IPS DF 6.9 (cell line): ENCODE measurements around the gene SCIMP.
"Not testable (repeated sequence)": the region's sequence is repeated elsewhere in the genome, so short reads cannot be mapped to it uniquely, and the experiment has no call there.

Experiments
- DNase-seq: peaks from one replicate; pipeline ENCODE4 v3.0.0-alpha.2; 2013; ENCODE audit warnings: low read depth, low spot score
- H3K27ac ChIP-seq: one replicate; pipeline ENCODE4 v1.5.1; 2013; ENCODE audit warnings: low read length, control low read depth
- H3K27me3 ChIP-seq: 2 replicates; pipeline ENCODE4 v1.6.1; 2013; ENCODE audit warnings: mild to moderate bottlenecking, low read length; ENCODE audit not compliant: control insufficient read depth, insufficient read depth
- H3K36me3 ChIP-seq: 2 replicates; pipeline ENCODE4 v1.6.1; 2013; ENCODE audit warnings: low read length; ENCODE audit not compliant: control insufficient read depth, insufficient read depth
- H3K4me1 ChIP-seq: 2 replicates; pipeline ENCODE4 v1.6.1; 2013; ENCODE audit warnings: low read length; ENCODE audit not compliant: control insufficient read depth, insufficient read depth
- H3K4me3 ChIP-seq: 2 replicates; pipeline ENCODE4 v1.5.1; 2013; ENCODE audit warnings: mild to moderate bottlenecking, low read length
- H3K9me3 ChIP-seq: 2 replicates; pipeline ENCODE4 v1.6.1; 2013; ENCODE audit warnings: low read length, inconsistent platforms; ENCODE audit not compliant: control insufficient read depth, insufficient read depth
- WGBS: extraction: QIAGEN DNeasy Blood & Tissue Kit; methylation state at CpG from one replicate; pipeline ENCODE4 v1.1.7; 2013; ENCODE audit warnings: mixed read lengths, missing lambda C conversion rate; ENCODE audit not compliant: insufficient read length, insufficient coverage; 5-methylcytosine and 5-hydroxymethylcytosine counted together

The SCIMP gene

DNA sequence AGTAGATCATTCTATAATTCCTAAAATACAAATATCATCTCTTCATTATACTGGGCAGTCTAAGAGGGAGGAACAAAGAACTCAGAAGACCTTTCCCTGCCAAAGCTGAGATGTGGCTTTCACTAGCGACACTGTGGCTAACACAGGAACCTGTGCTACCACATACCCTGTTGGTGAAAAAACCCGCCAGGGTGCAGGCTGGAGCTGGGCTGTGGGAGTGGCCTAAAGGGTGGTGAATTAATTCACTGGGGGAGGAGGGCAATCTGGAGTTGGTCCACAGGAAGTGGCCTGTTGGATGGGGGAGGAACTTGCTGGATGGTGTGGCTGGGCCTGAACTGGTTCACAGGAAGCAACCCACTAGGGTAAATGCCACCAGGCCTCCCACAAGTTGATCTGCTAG lies 50.4 kb downstream of the SCIMP start:
- H3K36me3 ChIP-seq = peaks cover 4% of the 10 kb centered on the region; the same call in 1 of the 2 replicates
- H3K9me3 ChIP-seq = peaks cover 33% of the 10 kb centered on the region

DNA sequence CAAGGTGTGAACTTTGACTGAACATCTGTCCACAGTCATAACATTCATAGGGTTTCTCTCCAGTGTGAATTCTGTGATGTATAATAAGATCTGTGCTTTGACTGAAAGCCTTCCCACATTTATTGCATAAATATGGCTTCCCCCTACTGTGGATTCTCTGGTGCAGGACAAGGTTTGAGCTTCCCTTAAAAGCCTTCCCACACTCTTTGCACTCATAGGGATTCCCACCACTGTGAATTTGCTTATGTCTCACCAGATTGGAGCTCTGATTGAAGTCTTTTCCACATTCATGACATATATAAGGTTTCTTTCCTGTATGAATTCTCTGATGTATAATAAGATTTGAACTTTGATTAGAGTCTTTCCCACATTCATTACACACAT lies 51.3 kb downstream of the SCIMP start:
- DNase-seq = no peak
- Histone ChIP-seq H3K9me3 (peaks cover 37% of the 10 kb centered on the region), H3K27me3 (no peaks in the 10 kb centered on the region), H3K36me3 (peaks cover 3% of the 10 kb centered on the region; the same call in 1 of the 2 replicates), H3K27ac (no peak overlapping the region), H3K4me3 (no peak overlapping the region), H3K4me1 (no peaks in the 10 kb centered on the region)

More for the DNA sequence above, 50.4 kb downstream of the SCIMP start:
- WGBS = no CpG with 5 or more reads among the region's 2 CpGs
- H3K4me3 ChIP-seq = no peak overlapping the region; the same call in 1 of the 2 replicates
- no peaks in the 10 kb centered on the region for H3K4me1 ChIP-seq
- no peak overlapping the region for H3K27ac ChIP-seq
- H3K27me3 ChIP-seq = no peaks in the 10 kb centered on the region
- no peak for DNase-seq

DNA sequence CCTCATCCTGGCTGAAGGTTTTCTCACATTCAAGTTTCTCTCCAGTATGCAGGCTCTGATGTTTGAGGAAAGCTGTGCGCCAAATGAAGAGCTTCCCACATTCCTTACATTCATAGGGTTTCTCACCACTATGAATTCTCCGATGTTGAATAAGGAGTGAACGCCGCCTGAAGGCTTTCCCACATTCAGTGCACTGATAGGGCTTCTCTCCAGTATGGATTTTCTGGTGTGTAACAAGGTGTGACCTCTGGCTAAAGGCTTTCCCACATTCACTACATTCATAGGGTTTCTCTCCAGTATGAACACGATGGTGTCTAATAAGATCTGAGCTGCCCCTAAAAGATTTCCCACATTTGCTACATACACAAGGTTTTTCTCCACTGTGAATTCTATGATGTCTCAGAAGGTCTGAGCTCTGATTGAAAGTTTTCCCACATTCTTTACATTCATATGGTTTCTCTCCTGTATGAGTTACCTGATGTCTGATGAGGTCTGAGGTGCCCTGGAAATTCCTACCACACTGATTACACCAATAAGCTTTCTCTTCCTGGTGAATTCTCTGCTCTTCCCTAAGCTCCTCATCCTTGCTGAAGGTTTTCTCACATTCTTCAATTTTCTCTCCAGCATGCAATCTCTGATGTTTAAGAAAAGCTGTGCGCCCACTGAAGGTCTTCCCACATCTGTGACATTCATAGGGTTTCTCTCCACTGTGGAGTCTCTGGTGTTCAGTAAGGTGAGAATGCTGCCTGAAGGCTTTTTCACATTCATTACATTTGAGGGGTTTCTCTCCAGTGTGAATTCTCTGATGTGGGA lies 51.9 kb downstream of the SCIMP start:
- Histone ChIP-seq H3K9me3 (peaks cover 37% of the 10 kb centered on the region), H3K27me3 (no peaks in the 10 kb centered on the region), H3K4me1 (no peaks in the 10 kb centered on the region), H3K27ac (no peak overlapping the region), H3K4me3 (no peak overlapping the region), H3K36me3 (peaks cover 3% of the 10 kb centered on the region; the same call in 1 of the 2 replicates)
- DNase-seq = no peak
- no CpG with 5 or more reads among the region's 6 CpGs for WGBS

DNA sequence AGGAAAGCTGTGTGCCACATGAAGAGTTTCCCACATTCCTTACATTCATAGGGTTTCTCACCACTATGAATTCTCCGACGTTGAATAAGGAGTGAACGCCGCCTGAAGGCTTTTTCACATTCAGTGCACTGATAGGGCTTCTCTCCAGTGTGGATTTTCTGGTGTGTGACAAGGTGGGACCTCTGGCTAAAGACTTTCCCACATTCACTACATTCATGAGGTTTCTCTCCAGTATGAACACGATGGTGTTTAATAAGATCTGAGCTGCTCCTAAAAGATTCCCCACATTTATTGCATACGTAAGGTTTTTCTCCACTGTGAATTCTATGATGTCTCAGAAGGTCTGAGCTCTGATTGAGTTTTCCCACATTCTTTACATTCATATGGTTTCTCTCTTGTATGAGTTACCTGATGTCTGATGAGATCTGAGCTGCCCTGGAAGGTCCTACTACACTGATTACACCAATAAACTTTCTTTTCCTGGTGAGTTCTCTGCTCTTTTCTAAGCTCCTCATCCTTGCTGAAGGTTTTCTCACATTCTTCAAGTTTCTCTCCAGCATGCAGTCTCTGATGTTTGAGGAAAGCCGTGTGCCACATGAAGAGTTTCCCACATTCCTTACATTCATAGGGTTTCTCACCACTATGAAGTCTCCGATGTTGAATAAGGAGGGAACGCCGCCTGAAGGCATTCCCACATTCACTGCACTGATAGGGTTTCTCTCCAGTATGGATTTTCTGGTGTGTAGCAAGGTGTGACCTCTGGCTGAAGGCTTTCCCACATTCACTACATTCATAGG lies 53.0 kb downstream of the SCIMP start:
- no peaks in the 10 kb centered on the region for H3K27me3 ChIP-seq
- no CpG with 5 or more reads among the region's 10 CpGs for WGBS
- H3K27ac ChIP-seq = no peak overlapping the region
- H3K4me1 ChIP-seq = no peaks in the 10 kb centered on the region
- no peak for DNase-seq
- peaks cover 3% of the 10 kb centered on the region; the same call in 1 of the 2 replicates for H3K36me3 ChIP-seq
- H3K9me3 ChIP-seq = peaks cover 35% of the 10 kb centered on the region
- H3K4me3 ChIP-seq = no peak overlapping the region

DNA sequence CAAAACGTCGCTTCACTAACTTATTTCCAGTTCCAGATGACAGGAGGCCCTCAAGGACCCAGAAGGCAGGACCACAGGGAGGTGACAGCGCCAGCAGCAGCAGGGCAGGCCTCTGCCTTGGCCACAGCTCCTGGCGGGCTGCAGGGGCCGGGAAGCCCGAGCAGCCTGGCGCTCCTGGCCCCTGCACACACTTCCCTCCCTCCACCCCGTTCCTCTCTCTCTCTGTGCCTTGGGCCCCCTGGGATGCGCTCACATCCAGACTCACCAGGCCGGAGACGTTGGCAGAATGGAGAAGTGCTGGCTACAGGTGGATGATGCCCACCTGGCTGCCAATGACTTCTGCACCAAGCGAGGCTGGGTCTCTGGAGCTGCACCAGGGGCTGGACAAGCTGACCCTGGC lies 55.7 kb downstream of the SCIMP start:
- WGBS = no CpG with 5 or more reads among the region's 12 CpGs
- H3K9me3 ChIP-seq = peaks cover 26% of the 10 kb centered on the region

DNA sequence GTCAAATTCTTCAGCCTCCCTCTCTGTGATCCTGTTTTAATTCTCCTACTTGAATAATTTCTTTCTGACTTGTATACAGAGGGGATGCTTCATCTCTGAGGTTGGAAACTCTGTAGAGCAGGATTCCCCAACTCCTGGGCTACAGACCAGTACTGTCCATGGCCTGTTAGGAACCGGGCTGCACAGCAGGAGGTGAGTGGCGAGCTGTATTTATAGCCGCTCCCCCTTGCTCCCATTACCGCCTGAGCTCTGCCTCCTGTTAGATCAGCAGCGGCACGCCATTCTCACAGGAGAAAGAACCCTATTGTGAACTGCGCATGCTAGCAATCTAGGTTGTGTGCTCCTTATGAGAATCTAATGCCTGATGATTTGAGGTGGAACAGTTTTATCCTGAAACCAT lies 59.6 kb downstream of the SCIMP start:
- not testable (repeated sequence) for H3K36me3 ChIP-seq, H3K9me3 ChIP-seq, H3K4me3 ChIP-seq, H3K27ac ChIP-seq, DNase-seq, H3K4me1 ChIP-seq, H3K27me3 ChIP-seq
- WGBS = no CpG with 5 or more reads among the region's 7 CpGs

More for the DNA sequence above, 55.7 kb downstream of the SCIMP start:
- Histone ChIP-seq H3K27me3 (no peaks in the 10 kb centered on the region), H3K36me3 (no peaks in the 10 kb centered on the region), H3K27ac (no peak overlapping the region), H3K4me1 (no peaks in the 10 kb centered on the region), H3K4me3 (no peak overlapping the region)
- no peak for DNase-seq

DNA sequence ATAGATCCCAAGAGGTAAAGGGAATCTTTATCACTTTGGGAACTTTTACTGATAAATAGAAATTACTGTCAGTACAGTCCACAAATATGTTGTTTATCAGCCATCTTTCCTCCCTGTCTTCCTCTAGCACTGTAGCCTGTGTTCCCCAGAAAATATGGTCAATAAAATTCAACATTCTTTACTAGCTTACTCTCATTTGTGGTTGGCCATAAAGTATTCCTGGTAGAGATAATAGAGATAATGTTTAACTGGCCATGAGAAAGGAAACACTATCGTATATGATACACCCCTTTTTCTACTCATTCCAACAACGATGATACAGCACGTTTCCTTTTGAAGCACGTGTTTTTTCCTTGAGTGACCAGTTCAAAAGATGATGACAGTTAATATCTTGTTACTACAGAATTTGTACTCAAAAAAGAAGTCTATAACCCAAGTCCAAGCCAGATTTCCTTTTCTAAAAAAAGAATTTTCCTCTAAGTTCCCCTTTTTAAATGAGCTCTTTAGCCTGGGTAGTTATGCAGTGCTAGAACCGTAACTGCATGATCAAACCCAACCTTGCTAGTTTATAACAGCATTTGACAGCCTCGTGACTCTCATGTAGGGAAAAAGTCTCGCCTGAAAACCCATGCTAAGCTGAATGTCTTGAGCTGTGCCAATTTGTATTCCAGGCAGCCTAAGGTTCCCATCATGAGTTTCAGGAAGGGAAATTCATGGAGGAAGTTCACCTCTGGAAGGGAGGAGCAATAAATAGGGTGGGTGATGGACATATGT lies 68.7 kb downstream of the SCIMP start:
- H3K27ac ChIP-seq, H3K4me1 ChIP-seq, H3K27me3 ChIP-seq, DNase-seq, H3K36me3 ChIP-seq, H3K9me3 ChIP-seq, H3K4me3 ChIP-seq: not testable (repeated sequence)
- no CpG with 5 or more reads among the region's 7 CpGs for WGBS

DNA sequence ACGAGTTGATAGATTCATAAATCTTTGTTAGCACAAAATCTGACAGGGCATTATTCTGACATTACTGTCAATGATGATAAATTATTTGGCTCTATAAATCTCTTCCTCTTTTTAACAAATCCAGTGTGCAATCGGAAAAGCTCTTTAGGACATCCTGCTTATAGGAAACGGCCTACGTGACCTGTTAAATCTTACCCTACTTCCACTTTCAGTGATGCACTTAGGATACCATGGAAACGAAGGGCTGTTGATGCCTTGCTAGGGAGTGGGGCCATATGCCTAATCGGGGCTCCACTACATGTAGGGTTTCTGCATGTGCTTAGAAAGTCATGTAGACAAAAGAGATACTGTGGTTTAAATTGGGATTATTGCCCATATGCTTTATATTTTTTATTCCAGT lies 70.2 kb downstream of the SCIMP start:
- DNase-seq = no peak
- H3K27ac ChIP-seq = no peak overlapping the region
- WGBS = no CpG with 5 or more reads among the region's 6 CpGs
- H3K4me3 ChIP-seq = no peak overlapping the region
- no peaks in the 10 kb centered on the region for H3K36me3 ChIP-seq
- no peaks in the 10 kb centered on the region for H3K9me3 ChIP-seq
- no peaks in the 10 kb centered on the region for H3K27me3 ChIP-seq
- no peaks in the 10 kb centered on the region for H3K4me1 ChIP-seq

DNA sequence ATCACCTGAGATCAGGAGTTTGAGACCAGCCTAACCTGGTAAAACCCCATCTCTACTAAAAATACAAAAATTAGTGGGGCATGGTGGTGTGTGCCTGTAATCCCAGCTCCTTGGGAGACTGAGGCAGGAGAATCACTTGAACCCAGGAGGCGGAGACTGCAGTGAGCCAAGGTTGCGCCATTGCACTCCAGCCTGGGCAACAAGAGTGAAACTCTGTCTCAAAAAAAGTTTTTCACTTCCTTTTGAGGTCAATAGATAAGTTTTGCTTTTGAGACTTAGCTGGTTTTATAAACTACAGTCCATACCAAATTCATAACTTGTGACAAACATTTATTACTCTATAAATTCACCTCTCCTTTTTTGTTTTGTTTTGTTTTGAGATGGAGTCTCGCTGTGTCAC lies 72.9 kb downstream of the SCIMP start:
- H3K4me3 ChIP-seq = not testable (repeated sequence)

DNA sequence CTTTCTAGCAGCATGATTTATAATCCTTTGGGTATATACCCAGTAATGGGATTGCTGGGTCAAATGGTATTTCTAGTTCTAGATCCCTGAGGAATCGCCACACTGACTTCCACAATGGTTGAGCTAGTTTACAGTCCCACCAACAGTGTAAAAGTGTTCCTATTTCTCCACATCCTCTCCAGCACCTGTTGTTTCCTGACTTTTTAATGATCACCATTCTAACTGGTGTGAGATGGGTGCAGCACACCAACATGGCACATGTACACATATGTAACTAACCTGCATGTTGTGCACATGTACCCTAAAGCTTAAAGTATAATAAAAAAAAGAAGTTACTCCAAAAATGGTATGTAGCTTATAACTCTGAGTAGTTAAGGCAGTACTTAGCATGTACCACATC lies 74.0 kb downstream of the SCIMP start:
- DNase-seq, H3K36me3 ChIP-seq, H3K9me3 ChIP-seq, H3K4me1 ChIP-seq, H3K27me3 ChIP-seq, H3K4me3 ChIP-seq, H3K27ac ChIP-seq: not testable (repeated sequence)
- WGBS = no CpG with 5 or more reads among the region's 1 CpG

More for the DNA sequence above, 72.9 kb downstream of the SCIMP start:
- H3K27me3 ChIP-seq, H3K36me3 ChIP-seq, H3K27ac ChIP-seq, H3K4me1 ChIP-seq, H3K9me3 ChIP-seq, DNase-seq: not testable (repeated sequence)
- WGBS = no CpG with 5 or more reads among the region's 3 CpGs
